ENCODE measurements around the gene SMARCD2. TPM values are rescaled to one million over a fixed set of nuclear protein-coding genes. Genes with fewer than 3 reads are reported as not detected.
A peak's percentile ranks its signal among the peaks of the same experiment; 100 is the strongest.
"Not testable (repeated sequence)": the region's sequence is repeated elsewhere in the genome, so short reads cannot be mapped to it uniquely, and the experiment has no call there.

SMARCD2 gene
- total RNA-seq, 2 experiments from 2014 or later, result 129 to 138 TPM

DNA sequence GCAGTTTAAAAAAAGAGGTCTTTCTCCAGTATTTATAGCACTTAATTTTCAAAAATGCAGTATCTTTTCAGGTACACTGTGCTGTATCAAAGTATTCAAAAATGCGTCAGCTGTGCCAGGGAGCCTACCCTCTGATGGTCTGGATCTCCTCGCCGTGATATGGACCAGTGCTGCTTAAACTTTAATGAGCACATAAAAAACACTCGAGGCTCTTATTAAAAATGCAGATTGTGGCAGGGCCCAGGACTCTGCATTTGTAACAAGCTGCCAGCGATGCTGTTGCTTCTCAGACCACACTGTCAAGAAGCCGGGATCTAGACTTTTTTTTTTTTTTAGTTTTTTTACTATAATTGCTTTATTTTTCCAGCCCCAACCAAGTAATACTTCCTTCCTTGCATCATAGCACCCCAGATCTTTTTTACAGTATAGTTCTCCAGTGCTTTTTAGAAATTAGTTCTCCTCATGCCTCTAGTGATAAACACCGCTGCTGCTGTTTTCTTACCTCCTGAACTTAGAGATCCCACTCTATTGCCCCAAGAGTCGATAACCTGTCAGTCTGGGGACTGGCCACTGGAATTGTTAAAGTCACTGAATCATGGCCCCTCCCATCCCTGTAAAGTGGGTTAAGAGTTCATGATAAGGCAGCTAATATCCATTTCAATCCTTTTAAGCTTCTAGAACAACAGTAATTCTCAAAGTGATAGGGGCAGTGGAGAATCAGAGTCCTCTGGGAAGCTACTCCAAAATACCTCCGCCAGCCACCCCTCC, 1.6 kb upstream of the SMARCD2 start:
- Mint-ChIP-seq H3K4me3 (peak overlapping the region; percentile 91), H3K9me3 (peaks cover 5% of the 10 kb centered on the region), H3K27ac (peak overlapping the region; percentile 94), H3K27me3 (peaks cover 2% of the 10 kb centered on the region), H3K36me3 (no peaks in the 10 kb centered on the region), H3K4me1 (peaks cover 37% of the 10 kb centered on the region)
- POLR2A ChIA-PET, result interaction anchor here (0.6 to 6.8 kb wide), 11 partner anchors 14 to 485 kb away, joined by 3 to 83 read pairs (median 5); partner anchors contain the start of genes CCDC47, DDX42, FTSJ3 and ICAM2
- ATAC-seq (ENCODE audit: low read depth) (no peak), DNase-seq (no peak)

DNA sequence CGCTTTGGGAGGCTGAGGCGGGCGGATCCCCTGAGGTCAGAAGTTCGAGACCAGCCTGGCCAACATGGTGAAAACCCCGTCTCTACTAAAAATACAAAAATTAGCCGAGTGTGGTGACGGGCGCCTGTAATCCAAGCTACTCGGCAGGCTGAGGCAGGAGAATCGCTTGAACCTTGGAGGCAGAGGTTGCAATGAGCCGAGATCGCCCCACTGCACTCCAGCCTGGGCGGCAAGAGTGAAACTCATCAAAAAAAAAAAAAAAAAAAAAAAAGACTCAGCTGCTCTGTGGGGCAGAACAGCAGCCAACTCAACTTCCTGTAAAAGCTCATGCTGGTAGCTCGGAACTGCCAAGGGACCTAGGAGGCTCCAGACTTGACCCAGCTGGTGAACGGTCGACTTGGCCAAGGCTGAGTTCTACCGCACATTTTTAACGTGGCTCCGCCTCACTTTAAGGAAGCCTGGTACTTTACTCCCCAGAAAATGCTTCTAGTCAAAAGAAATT, 953 bp upstream of the SMARCD2 start:
- not testable (repeated sequence) for H3K27me3 Mint-ChIP-seq, H3K36me3 Mint-ChIP-seq, H3K9me3 Mint-ChIP-seq, DNase-seq
- peak; percentile 15 for ATAC-seq (ENCODE audit: low read depth)
- peak overlapping the region; percentile 91 for H3K4me3 Mint-ChIP-seq
- peaks cover 33% of the 10 kb centered on the region for H3K4me1 Mint-ChIP-seq
- H3K27ac Mint-ChIP-seq, result peak overlapping the region; percentile 94
- POLR2A ChIA-PET, result interaction anchor here (0.6 to 6.8 kb wide), 14 partner anchors 14 to 662 kb away, joined by 3 to 83 read pairs (median 4); partner anchors contain the start of genes CCDC47, DDX42, FTSJ3 and ICAM2

DNA sequence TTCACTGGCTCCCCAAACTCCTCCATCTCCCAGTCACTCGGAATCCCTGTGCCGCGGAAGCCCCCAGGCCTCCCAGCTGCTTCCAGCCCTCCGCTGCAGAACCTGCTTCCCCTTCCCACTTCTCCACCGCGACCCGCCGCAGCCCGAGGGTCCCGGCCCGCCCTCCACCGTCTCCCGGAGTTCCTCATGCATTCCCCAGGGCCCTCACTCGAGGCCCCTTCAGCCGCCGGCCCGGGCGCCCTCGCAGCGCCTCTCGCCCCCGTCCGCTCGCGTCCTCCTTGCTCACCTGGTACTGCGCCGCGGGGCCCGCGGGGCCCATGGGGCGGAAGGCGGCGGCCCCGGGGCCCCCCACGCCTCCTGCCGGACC, 329 bp downstream of the SMARCD2 start:
- Mint-ChIP-seq H3K9me3 (no peaks in the 10 kb centered on the region), H3K27ac (peak overlapping the region; percentile 95), H3K36me3 (no peaks in the 10 kb centered on the region), H3K4me3 (peak overlapping the region; percentile 93), H3K4me1 (peaks cover 25% of the 10 kb centered on the region), H3K27me3 (peaks cover 2% of the 10 kb centered on the region)
- ATAC-seq (ENCODE audit: low read depth), result peak; percentile 38
- POLR2A ChIA-PET, result interaction anchor here (1.0 to 6.8 kb wide), 8 partner anchors 13 to 230 kb away, joined by 3 to 83 read pairs (median 8); partner anchors contain the start of genes FTSJ3, LIMD2, MAP3K3 and PSMC5
- DNase-seq, result no peak

DNA sequence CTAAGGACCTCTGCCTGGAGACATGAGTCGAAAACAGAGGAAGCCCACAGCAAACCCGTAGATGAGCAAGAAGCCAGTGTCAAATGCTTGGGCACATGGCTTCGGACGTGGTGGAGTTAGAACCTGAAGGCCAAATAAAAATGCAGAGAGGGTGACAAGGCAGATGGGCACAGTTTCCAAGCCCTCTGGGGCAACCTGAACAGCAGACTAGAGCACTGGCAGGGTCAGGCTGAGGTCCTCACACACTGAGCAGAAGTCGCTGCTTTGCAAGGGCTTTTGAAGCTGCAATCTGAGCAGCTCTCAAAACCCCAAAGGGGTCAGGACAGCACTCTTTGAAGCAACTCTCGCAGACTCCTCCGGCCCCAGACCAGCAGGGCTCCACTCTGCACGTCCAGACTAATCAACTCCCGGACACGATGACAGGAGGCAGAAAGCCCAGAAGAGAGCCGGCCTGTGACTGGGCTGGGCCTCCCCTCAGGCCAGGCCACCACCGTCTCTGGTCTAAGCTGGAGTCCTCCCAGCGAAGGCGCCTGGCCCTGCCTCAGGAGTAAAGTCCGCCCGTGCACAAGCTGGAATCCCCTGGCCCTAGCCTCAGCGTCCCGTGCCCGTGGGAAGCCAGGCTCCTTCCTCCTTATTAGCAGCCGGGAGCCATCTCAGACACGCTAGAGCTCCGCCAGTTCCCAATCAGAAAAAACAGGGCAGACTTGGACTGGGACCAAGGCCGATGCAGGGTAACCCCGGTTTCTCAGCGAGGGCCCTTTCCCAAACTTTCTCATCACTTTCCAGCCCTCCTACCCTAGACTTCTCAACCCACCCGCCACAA, 924 bp downstream of the SMARCD2 start:
- POLR2A ChIA-PET, result interaction anchor here (0.7 to 6.8 kb wide), 11 partner anchors 12 to 229 kb away, joined by 3 to 83 read pairs (median 4); partner anchors contain the start of genes CCDC47, DDX42, FTSJ3 and LIMD2
- peaks cover 2% of the 10 kb centered on the region for H3K27me3 Mint-ChIP-seq
- H3K36me3 Mint-ChIP-seq, result no peaks in the 10 kb centered on the region
- DNase-seq (peak; percentile 56), ATAC-seq (ENCODE audit: low read depth) (no peak)
- H3K27ac Mint-ChIP-seq, result peak overlapping the region; percentile 95
- H3K4me1 Mint-ChIP-seq, result peaks cover 25% of the 10 kb centered on the region
- no peaks in the 10 kb centered on the region for H3K9me3 Mint-ChIP-seq
- peak overlapping the region; percentile 93 for H3K4me3 Mint-ChIP-seq

DNA sequence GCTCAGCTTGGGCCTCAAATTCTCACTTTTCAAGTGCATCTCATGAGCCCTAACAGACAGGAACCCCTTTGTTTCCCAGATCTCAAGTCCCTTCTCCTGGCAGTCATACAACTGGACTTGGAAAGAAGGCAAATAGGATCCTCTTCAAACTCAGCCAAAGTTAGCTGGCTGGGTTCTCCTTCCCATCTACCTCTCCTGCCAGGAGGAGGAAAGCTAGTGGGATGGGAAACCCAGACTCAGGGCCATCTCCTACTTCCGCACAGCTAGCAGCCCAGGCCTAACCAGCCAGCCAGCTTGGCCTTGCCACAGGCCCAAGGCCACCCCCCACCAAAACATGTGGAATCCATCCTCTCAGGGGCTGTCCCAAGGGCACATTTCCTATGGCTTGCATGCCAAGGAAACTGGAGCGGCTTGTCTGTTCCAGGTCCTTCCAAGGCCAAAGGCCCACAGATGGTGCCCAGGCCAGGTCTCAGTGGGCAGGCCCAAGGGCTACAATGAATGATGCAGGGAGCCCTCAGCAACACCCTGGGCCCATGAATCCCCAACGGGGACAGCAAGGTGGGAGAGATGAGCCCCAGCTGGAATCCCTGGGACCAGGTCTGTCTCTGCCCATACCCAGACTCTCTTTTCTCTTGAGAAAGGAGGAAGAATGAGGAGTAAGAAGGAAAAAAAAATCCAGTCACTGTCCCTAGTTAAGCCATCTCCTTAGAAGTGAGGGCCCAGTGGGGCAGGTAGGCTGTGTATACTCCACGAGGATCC, 1.7 kb downstream of the SMARCD2 start:
- Mint-ChIP-seq H3K27me3 (peaks cover 1% of the 10 kb centered on the region), H3K27ac (peak overlapping the region; percentile 95), H3K4me1 (peaks cover 25% of the 10 kb centered on the region), H3K4me3 (peak overlapping the region; percentile 93), H3K9me3 (no peaks in the 10 kb centered on the region), H3K36me3 (peaks cover 2% of the 10 kb centered on the region)
- ATAC-seq (ENCODE audit: low read depth) (no peak), DNase-seq (no peak)
- POLR2A ChIA-PET, result interaction anchor here (0.7 to 6.8 kb wide), 7 partner anchors 11 to 229 kb away, joined by 3 to 83 read pairs (median 4); partner anchors contain the start of genes CCDC47, DDX42, FTSJ3 and PSMC5

DNA sequence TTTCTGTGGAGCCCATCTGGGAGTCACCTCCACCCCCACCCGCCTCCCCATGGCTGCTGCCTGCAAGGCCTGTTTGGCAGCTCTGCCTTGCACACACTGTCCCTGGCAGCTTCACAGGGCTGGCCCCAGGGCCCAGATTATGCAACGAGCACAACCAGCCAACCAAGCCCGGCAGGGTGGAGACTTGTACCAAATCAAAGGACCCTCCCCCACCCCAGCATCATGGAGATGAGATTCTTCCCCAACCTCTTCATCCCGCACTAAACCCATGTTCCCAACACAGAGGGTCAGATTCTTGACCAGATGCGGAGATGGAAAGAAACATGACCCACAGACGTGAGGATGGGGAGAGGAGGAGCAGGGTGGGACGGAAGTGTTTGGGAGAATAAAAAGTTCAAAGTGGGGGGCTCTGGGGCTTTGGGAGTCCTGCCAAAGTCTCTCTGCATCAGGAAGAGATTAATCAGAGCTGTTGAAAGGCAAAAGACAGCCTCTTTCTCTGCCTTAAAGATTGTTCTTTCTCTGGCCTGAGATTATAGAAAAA, 3.8 kb downstream of the SMARCD2 start:
- H3K27me3 Mint-ChIP-seq, result no peaks in the 10 kb centered on the region
- H3K27ac Mint-ChIP-seq, result peak overlapping the region; percentile 50
- ATAC-seq (ENCODE audit: low read depth), result no peak
- no peak for DNase-seq
- peak overlapping the region; percentile 51 for H3K4me3 Mint-ChIP-seq
- H3K36me3 Mint-ChIP-seq, result peaks cover 13% of the 10 kb centered on the region
- H3K4me1 Mint-ChIP-seq, result peaks cover 23% of the 10 kb centered on the region
- POLR2A ChIA-PET, result interaction anchor here (0.8 to 6.8 kb wide), 4 partner anchors 9 to 141 kb away, joined by 3 to 83 read pairs (median 4); partner anchors contain the start of genes FTSJ3 and PSMC5
- no peaks in the 10 kb centered on the region for H3K9me3 Mint-ChIP-seq

DNA sequence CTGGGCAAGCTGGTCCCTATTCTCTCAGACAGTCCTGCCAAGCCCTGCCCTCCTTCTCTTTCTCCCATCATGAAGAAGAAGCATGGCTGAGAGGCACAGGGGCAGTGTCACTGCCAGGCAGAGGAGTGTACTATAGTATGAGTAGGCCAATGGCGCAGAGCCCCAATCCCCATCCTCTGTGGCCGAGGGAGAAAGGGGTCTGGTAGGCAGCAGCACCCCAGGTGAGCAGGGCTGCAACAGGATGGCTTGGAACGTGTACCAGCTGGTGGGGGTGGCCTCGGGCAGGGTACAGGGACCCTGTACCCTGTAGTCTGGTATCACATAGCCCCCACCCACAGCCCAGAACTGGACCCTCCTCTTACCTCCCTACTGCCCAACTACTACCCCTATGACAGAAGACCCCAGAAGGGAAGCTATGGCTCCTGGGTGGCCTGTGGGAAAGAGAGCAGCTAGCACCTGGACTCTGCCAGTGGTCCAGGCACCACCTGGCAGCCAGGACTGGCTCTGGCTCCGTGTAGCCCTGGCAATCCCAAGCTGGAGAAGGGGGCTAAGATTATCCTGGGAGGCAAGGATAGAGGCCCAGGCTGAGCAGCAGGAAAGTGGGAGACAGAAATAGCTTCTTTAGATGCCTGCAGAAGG, 4.4 kb downstream of the SMARCD2 start:
- POLR2A ChIA-PET, result interaction anchor here (0.8 to 6.8 kb wide), 4 partner anchors 8 to 141 kb away, joined by 3 to 83 read pairs (median 4); partner anchors contain the start of genes FTSJ3 and PSMC5
- ATAC-seq (ENCODE audit: low read depth), result no peak

DNA sequence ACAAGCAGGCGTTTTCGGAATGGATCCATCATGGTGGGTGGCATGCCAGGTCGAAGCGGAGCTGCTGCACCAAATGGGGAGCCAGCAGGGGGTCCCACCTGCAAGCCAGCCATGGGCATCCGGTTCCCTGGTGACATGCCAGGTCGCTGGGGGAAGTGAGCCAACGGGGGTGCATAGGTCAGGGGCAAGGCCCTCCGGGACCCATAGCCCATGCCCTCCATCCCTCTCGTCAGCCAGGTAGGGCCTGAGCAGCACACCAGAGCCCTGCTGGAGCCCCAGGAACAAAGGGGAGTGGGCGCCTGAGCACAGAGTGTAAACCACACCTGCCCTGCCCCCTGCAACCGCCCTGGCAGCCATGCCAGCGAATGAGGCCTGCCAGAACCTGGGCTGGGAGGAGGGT, 5.0 kb downstream of the SMARCD2 start:
- ATAC-seq (ENCODE audit: low read depth) (no peak), DNase-seq (no peak)
- no peaks in the 10 kb centered on the region for H3K9me3 Mint-ChIP-seq
- POLR2A ChIA-PET, result interaction anchor here (1.6 to 6.8 kb wide), 2 partner anchors 8 to 11 kb away, joined by 3 to 83 read pairs; partner anchors contain the start of genes FTSJ3 and PSMC5
- peaks cover 22% of the 10 kb centered on the region for H3K4me1 Mint-ChIP-seq
- H3K36me3 Mint-ChIP-seq, result peaks cover 15% of the 10 kb centered on the region
- H3K4me3 Mint-ChIP-seq, result no peak overlapping the region
- H3K27ac Mint-ChIP-seq, result no peak overlapping the region
- H3K27me3 Mint-ChIP-seq, result no peaks in the 10 kb centered on the region

More for the DNA sequence above, 4.4 kb downstream of the SMARCD2 start:
- no peaks in the 10 kb centered on the region for H3K27me3 Mint-ChIP-seq
- H3K4me3 Mint-ChIP-seq, result no peak overlapping the region
- no peak for DNase-seq
- H3K9me3 Mint-ChIP-seq, result no peaks in the 10 kb centered on the region
- peaks cover 13% of the 10 kb centered on the region for H3K36me3 Mint-ChIP-seq
- peak overlapping the region; percentile 67 for H3K27ac Mint-ChIP-seq
- peaks cover 22% of the 10 kb centered on the region for H3K4me1 Mint-ChIP-seq

DNA sequence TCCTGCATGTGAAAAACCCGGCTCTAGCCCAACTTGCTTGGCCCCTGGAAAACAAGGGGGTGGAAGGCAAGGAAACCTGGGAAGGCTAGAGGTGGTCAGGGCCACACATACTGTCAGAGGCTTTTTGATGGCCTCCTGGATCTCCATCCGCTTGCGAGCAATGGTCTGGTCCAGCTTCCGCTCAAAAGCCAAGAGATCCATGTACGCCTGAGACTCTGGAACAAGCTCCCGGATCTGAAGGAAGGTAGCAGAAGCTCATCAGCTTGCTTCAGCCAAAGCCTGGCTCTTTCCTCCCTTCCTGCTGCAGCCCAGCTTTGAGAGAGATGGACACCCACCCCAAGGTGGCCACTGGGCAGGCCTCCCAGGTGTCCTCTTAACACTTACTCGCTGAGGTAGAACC, 5.7 kb downstream of the SMARCD2 start:
- Mint-ChIP-seq H3K36me3 (peaks cover 18% of the 10 kb centered on the region), H3K4me1 (peaks cover 24% of the 10 kb centered on the region)

DNA sequence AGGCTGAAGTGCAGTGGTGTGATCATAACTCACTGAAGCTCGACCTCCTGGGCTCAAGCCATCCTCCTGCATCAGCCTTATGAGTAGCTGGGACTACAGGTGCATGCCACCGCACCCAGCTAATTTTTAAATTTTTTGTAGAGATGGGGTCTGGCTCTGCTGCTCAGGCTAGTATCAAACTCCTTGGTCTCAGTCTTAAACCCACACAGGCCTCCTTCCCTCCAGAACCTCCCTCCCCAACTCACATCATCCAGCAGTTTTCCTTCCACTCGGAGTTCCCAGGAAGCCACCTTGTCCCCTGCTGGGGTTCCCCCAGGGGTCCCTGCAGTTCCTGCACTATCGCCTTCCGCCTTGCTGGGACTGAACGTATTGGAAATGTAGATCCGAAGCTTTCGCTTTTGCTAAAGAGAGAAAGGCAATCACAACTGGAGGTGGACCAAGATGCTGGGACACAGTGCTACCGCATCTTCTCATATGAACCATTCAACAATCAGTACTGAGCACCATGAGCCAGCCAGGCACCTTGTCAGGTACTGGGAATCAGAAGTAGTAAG, 7.2 kb downstream of the SMARCD2 start:
- Mint-ChIP-seq H3K27me3 (no peaks in the 10 kb centered on the region), H3K4me3 (no peak overlapping the region), H3K4me1 (peaks cover 28% of the 10 kb centered on the region), H3K9me3 (no peaks in the 10 kb centered on the region), H3K27ac (peak overlapping the region; percentile 67), H3K36me3 (peaks cover 31% of the 10 kb centered on the region)
- DNase-seq (no peak), ATAC-seq (ENCODE audit: low read depth) (no peak)
- POLR2A ChIA-PET, result interaction anchor here (1.2 to 5.2 kb wide), 4 partner anchors 9 to 138 kb away, joined by 3 to 24 read pairs (median 3); partner anchors contain the start of genes CCDC47 and DDX42

More for the DNA sequence above, 5.7 kb downstream of the SMARCD2 start:
- Mint-ChIP-seq H3K27ac (no peak overlapping the region), H3K27me3 (no peaks in the 10 kb centered on the region), H3K9me3 (no peaks in the 10 kb centered on the region), H3K4me3 (no peak overlapping the region)
- no peak for DNase-seq
- POLR2A ChIA-PET, result interaction anchor here (1.6 kb wide), 1 partner anchor 12 kb away, joined by 3 read pairs; no protein-coding TSS in a partner anchor
- no peak for ATAC-seq (ENCODE audit: low read depth)

DNA sequence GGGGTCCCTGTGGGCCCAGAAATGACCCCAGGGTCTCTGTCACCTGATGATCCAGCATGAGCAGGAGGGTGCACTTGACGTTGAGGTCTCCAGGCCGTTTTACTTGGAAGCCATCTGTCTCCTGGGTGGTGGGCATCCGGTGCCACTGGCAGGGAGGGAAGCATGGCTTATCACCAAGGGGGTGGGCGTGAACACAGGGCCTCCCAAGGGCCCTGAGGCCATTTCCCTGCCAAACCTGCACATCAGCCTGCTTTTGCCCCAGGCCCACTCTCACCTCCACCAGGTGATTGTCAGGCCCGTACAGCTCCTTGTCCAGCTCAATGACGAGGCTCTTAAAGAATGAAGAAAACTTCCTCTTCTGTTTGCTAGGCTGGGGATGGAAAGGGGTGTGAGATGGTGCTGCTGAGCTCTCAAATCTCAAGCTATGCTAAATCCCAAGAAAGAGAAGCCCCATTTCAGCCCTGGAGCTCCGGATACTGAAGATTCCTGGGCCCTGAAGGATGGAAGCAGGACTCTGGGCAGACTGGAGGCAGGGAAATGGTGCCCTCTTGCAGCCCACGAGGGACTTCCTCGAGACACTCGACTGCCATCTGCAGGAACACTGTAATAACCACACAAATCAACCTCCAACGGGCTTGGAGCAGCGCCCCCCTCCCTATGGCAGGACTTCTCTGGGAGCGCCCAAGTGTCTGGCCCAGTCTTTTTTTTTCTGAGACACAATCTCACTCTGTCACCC, 7.9 kb downstream of the SMARCD2 start:
- Mint-ChIP-seq H3K9me3 (no peaks in the 10 kb centered on the region), H3K4me1 (peaks cover 34% of the 10 kb centered on the region), H3K36me3 (peaks cover 37% of the 10 kb centered on the region), H3K27me3 (no peaks in the 10 kb centered on the region), H3K27ac (peak overlapping the region; percentile 67), H3K4me3 (no peak overlapping the region)
- DNase-seq, result no peak
- peak; percentile 77 for ATAC-seq (ENCODE audit: low read depth)
- POLR2A ChIA-PET, result interaction anchor here (1.2 to 5.2 kb wide), 4 partner anchors 9 to 138 kb away, joined by 3 to 24 read pairs (median 3); partner anchors contain the start of genes CCDC47 and DDX42

Data from activated naive CD8-positive, alpha-beta T cell treated with anti-CD3 and anti-CD28 coated beads, Interleukin-2, amount 10 ng/mL, durations not matched to agents 7 days and 5 days (primary cell).